Neural cell (in vitro differentiated cells): ENCODE data around the gene MYCN. TPM values are rescaled to one million over a fixed set of nuclear protein-coding genes. Genes with fewer than 3 reads are reported as not detected.
"Not testable (repeated sequence)": the region's sequence is repeated elsewhere in the genome, so short reads cannot be mapped to it uniquely, and the experiment has no call there.

Experiments used
- H2AFZ ChIP-seq: fragments of 200-600, 300-800 bp; sonication (generic), shearing (Covaris generic); 2 replicates; pipeline ENCODE4 v1.6.0; 2014; ENCODE audit warnings: low read depth, mild to moderate bottlenecking, antibody characterized with exemption, low read length, moderate library complexity
- H3F3A ChIP-seq: fragments of 200-600 bp; shearing (Covaris generic); 2 replicates; pipeline ENCODE4 v1.6.1; 2016; ENCODE audit warnings: mild to moderate bottlenecking, moderate library complexity, mixed read lengths, antibody characterized with exemption, low read length; ENCODE audit not compliant: insufficient read depth, poor library complexity, severe bottlenecking
- H3K27ac ChIP-seq: fragments of 200-600, 300-800 bp; sonication (generic), shearing (Covaris generic); 2 replicates; pipeline ENCODE4 v1.5.1; 2014; ENCODE audit warnings: mild to moderate bottlenecking, low read length, moderate library complexity
- H3K27me3 ChIP-seq: fragments of 300-800, 200-600 bp; sonication (generic), shearing (Covaris generic); 2 replicates; pipeline ENCODE4 v1.6.0; 2014; ENCODE audit warnings: mild to moderate bottlenecking, low read depth, low read length, moderate library complexity; ENCODE audit not compliant: insufficient read depth
- H3K36me3 ChIP-seq: fragments of 300-800, 200-600 bp; sonication (generic), shearing (Covaris generic); 2 replicates; pipeline ENCODE4 v1.5.1; 2014; ENCODE audit warnings: mild to moderate bottlenecking, antibody characterized with exemption, low read length, moderate library complexity; ENCODE audit not compliant: insufficient read depth
- H3K4me2 ChIP-seq: fragments of 300-800, 200-600 bp; sonication (generic), shearing (Covaris generic); 2 replicates; pipeline ENCODE4 v1.6.0; 2014; ENCODE audit warnings: mild to moderate bottlenecking, low read length
- H3K4me3 ChIP-seq: fragments of 300-800, 200-600 bp; sonication (generic), shearing (Covaris generic); 2 replicates; pipeline ENCODE4 v1.5.1; 2014; ENCODE audit warnings: mild to moderate bottlenecking, low read length, moderate library complexity
- H3K79me2 ChIP-seq: fragments of 200-600 bp; shearing (Covaris generic); replicated peaks from 2 replicates; pipeline ENCODE4 v1.6.0; 2014; ENCODE audit warnings: mild to moderate bottlenecking, low read length, moderate library complexity; ENCODE audit not compliant: insufficient read depth
- H3K9ac ChIP-seq: fragments of 300-800, 200-600 bp; sonication (generic), shearing (Covaris generic); 2 replicates; pipeline ENCODE4 v1.6.1; 2016; ENCODE audit warnings: mild to moderate bottlenecking, low read length, mixed read lengths
- H3K9me2 ChIP-seq: fragments of 200-600 bp; shearing (Covaris generic); 2 replicates; pipeline ENCODE4 v1.6.1; 2016; ENCODE audit warnings: mild to moderate bottlenecking, low read length, mixed read lengths; ENCODE audit not compliant: insufficient read depth
- H3K9me3 ChIP-seq: fragments of 200-600, 300-800 bp; sonication (generic), shearing (Covaris generic); 2 replicates; pipeline ENCODE4 v1.6.1; 2016; ENCODE audit warnings: mild to moderate bottlenecking, mixed run types, low read length, moderate library complexity, mixed read lengths
- H4K20me1 ChIP-seq: fragments of 200-600 bp; shearing (Covaris generic); 2 replicates; pipeline ENCODE4 v1.6.1; 2016; ENCODE audit warnings: mild to moderate bottlenecking, mixed run types; ENCODE audit not compliant: insufficient read depth
- EP300 ChIP-seq: fragments of 450-650 bp; conservative IDR thresholded peaks from 2 replicates; pipeline ENCODE4 v1.6.1; 2014; ENCODE audit warnings: antibody characterized with exemption, mild to moderate bottlenecking, moderate library complexity; ENCODE audit not compliant: poor library complexity, severe bottlenecking
- EZH2 ChIP-seq: fragments of 200-600, 300-800 bp; shearing (Covaris generic), sonication (generic); IDR thresholded peaks from 2 replicates; pipeline ENCODE4 v1.6.1; 2014; ENCODE audit warnings: antibody characterized with exemption, low read length, borderline replicate concordance, mild to moderate bottlenecking; ENCODE audit not compliant: insufficient read depth, poor library complexity, severe bottlenecking
- MXI1 ChIP-seq: fragments of 450-650 bp; conservative IDR thresholded peaks from 2 replicates; pipeline ENCODE4 v1.6.1; 2014; ENCODE audit warnings: antibody characterized with exemption, mild to moderate bottlenecking; ENCODE audit not compliant: poor library complexity, severe bottlenecking
- POLR2AphosphoS5 ChIP-seq: IDR thresholded peaks from 2 replicates; pipeline ENCODE4 v1.6.1; 2012
- RAD21 ChIP-seq: fragments of 450-650 bp; conservative IDR thresholded peaks from 2 replicates; pipeline ENCODE4 v1.6.1; 2014; ENCODE audit warnings: antibody characterized with exemption, mild to moderate bottlenecking, moderate library complexity
- SMC3 ChIP-seq: fragments of 450-650 bp; conservative IDR thresholded peaks from 2 replicates; pipeline ENCODE4 v1.6.1; 2014; ENCODE audit warnings: antibody characterized with exemption, mild to moderate bottlenecking, moderate library complexity; ENCODE audit not compliant: poor library complexity
- TAF1 ChIP-seq: IDR thresholded peaks from 2 replicates; pipeline ENCODE4 v1.6.1; 2012; ENCODE audit warnings: low read depth
- polyA plus RNA-seq: library from polyadenylated mRNA; depleted of rRNA; stranded (reverse); fragments of >200 nt; gene quantifications from 2 replicates; pipeline ENCODE4 v1.2.3, GENCODE V29; 2014
- TF ChIP-seq, protein P1 (sequence below): fragments of 450-650 bp; IDR thresholded peaks from 2 replicates; pipeline ENCODE4 v1.5.1; 2014; ENCODE audit warnings: antibody characterized with exemption, mild to moderate bottlenecking, moderate library complexity; ENCODE audit not compliant: poor library complexity, severe bottlenecking
- TF ChIP-seq, protein P2 (sequence below): IDR thresholded peaks from 2 replicates; pipeline ENCODE4 v1.6.1; 2012; ENCODE audit warnings: borderline replicate concordance

Gene MYCN
- polyA plus RNA-seq, 1 donor from 2014 or later = 25.1 TPM

DNA sequence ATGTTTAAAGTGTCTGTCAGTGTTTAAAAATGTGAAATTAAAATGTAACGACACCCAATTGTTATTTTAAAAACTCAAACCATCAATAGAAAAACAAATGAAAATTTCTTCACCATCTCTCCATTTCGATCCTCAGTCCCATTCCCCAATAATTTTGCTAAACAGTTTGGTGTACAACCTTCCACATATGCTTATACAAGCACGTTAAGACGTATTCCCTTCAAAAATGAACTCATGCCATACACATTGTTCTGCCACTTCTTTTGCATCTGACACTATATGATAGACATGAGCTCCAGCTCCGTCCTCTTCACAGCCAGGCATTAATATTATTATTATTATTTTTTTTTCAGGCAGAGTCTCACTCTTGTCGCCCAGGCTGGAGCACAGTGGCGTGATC is 14.1 kb upstream of the MYCN start:
- H3K79me2 ChIP-seq = no peaks in the 10 kb centered on the region
- H3K9me2 ChIP-seq = no peaks in the 10 kb centered on the region
- H3K4me2 ChIP-seq = no peak overlapping the region
- no peak overlapping the region for H3K27ac ChIP-seq
- H2AFZ ChIP-seq = no peak overlapping the region
- H3K36me3 ChIP-seq = no peaks in the 10 kb centered on the region
- TF ChIP-seq SMC3 (no peak), MXI1 (no peak), RAD21 (no peak), EZH2 (no peak), POLR2AphosphoS5 (no peak), EP300 (no peak), TAF1 (no peak)
- TF ChIP-seq, protein P1, sequence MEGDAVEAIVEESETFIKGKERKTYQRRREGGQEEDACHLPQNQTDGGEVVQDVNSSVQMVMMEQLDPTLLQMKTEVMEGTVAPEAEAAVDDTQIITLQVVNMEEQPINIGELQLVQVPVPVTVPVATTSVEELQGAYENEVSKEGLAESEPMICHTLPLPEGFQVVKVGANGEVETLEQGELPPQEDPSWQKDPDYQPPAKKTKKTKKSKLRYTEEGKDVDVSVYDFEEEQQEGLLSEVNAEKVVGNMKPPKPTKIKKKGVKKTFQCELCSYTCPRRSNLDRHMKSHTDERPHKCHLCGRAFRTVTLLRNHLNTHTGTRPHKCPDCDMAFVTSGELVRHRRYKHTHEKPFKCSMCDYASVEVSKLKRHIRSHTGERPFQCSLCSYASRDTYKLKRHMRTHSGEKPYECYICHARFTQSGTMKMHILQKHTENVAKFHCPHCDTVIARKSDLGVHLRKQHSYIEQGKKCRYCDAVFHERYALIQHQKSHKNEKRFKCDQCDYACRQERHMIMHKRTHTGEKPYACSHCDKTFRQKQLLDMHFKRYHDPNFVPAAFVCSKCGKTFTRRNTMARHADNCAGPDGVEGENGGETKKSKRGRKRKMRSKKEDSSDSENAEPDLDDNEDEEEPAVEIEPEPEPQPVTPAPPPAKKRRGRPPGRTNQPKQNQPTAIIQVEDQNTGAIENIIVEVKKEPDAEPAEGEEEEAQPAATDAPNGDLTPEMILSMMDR = no peak
- TF ChIP-seq, protein P2, sequence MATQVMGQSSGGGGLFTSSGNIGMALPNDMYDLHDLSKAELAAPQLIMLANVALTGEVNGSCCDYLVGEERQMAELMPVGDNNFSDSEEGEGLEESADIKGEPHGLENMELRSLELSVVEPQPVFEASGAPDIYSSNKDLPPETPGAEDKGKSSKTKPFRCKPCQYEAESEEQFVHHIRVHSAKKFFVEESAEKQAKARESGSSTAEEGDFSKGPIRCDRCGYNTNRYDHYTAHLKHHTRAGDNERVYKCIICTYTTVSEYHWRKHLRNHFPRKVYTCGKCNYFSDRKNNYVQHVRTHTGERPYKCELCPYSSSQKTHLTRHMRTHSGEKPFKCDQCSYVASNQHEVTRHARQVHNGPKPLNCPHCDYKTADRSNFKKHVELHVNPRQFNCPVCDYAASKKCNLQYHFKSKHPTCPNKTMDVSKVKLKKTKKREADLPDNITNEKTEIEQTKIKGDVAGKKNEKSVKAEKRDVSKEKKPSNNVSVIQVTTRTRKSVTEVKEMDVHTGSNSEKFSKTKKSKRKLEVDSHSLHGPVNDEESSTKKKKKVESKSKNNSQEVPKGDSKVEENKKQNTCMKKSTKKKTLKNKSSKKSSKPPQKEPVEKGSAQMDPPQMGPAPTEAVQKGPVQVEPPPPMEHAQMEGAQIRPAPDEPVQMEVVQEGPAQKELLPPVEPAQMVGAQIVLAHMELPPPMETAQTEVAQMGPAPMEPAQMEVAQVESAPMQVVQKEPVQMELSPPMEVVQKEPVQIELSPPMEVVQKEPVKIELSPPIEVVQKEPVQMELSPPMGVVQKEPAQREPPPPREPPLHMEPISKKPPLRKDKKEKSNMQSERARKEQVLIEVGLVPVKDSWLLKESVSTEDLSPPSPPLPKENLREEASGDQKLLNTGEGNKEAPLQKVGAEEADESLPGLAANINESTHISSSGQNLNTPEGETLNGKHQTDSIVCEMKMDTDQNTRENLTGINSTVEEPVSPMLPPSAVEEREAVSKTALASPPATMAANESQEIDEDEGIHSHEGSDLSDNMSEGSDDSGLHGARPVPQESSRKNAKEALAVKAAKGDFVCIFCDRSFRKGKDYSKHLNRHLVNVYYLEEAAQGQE = no peak
- no peaks in the 10 kb centered on the region for H3K27me3 ChIP-seq
- no peaks in the 10 kb centered on the region for H3K9me3 ChIP-seq
- H3F3A ChIP-seq = no peaks in the 10 kb centered on the region
- no peaks in the 10 kb centered on the region for H4K20me1 ChIP-seq
- H3K4me3 ChIP-seq = no peak overlapping the region
- no peak overlapping the region for H3K9ac ChIP-seq

DNA sequence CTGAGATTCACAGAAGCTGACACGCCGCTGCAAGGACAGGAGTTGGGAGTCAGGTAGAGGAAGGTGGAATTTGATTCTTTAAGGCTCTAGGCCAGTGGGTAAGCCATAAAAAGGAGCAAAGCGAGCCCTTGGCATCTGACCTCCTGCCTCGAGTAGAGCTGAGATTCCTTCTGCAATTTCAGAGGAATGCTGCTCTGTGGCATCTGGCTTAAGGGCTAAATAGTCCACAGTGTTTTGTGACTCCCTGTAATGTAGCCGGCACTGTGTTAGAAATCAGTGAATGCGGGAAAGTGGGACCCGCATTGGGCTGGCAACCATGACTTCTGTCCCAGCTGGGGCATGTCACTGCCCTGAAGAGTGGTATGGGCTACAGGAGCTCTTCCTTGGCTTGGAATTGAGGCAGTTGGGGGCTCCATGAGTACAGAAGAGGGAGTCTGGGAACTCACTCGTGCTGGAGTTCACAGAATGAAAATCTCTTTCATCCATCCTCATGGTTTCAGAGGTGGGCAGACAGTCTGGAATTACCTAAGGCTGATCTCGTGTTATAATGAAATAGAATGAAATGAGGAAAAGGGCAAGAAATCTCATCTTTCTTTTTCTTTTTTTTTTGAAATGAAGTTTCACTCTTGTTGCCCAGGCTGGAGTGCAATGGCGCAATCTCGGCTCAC is 12.7 kb upstream of the MYCN start:
- Histone ChIP-seq H3K4me2 (no peak overlapping the region), H3K9me3 (no peaks in the 10 kb centered on the region), H3K4me3 (no peak overlapping the region), H3K36me3 (no peaks in the 10 kb centered on the region), H3K27ac (no peak overlapping the region), H3K79me2 (no peaks in the 10 kb centered on the region), H3F3A (no peaks in the 10 kb centered on the region), H3K27me3 (no peaks in the 10 kb centered on the region), H2AFZ (no peak overlapping the region), H3K9me2 (no peaks in the 10 kb centered on the region), H4K20me1 (no peaks in the 10 kb centered on the region), H3K9ac (no peak overlapping the region)
- TF ChIP-seq, protein P2 = no peak
- TF ChIP-seq TAF1 = no peak
- no peak for TF ChIP-seq RAD21
- TF ChIP-seq, protein P1 = no peak
- TF ChIP-seq EP300 = no peak
- no peak for TF ChIP-seq POLR2AphosphoS5
- no peak for TF ChIP-seq SMC3
- TF ChIP-seq EZH2 = no peak
- no peak for TF ChIP-seq MXI1

DNA sequence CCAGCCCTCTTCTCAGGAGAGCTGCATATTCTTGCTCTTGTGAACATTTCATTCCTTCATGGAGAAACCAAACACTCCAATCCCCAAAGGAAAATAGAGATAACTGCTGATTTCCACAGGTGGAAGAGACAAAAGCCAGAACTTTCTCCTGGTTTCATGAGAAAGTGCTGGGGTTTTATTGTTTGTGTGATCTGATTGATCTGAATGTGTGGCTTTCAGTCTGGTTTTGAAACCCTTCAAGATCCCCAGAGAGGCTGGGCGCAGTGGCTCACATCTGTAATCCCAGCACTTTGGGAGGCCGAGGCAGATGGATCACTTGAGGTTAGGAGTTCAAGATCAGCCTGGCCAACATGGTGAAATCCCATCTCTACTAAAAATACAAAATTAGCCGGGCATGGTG is 11.3 kb upstream of the MYCN start:
- not testable (repeated sequence) for H4K20me1 ChIP-seq, H3K79me2 ChIP-seq, H3K4me3 ChIP-seq, H3K27me3 ChIP-seq, H3K36me3 ChIP-seq, H3K27ac ChIP-seq, H3K9me3 ChIP-seq, H2AFZ ChIP-seq, H3K4me2 ChIP-seq, H3F3A ChIP-seq, H3K9me2 ChIP-seq, H3K9ac ChIP-seq
